Measurements from ENCODE around the gene SLC26A11. TPM values are rescaled to one million over a fixed set of nuclear protein-coding genes. Genes with fewer than 3 reads are reported as not detected.

Gene SLC26A11
- total RNA-seq, 1 donor from 2014 or later: 42.4 TPM

DNA sequence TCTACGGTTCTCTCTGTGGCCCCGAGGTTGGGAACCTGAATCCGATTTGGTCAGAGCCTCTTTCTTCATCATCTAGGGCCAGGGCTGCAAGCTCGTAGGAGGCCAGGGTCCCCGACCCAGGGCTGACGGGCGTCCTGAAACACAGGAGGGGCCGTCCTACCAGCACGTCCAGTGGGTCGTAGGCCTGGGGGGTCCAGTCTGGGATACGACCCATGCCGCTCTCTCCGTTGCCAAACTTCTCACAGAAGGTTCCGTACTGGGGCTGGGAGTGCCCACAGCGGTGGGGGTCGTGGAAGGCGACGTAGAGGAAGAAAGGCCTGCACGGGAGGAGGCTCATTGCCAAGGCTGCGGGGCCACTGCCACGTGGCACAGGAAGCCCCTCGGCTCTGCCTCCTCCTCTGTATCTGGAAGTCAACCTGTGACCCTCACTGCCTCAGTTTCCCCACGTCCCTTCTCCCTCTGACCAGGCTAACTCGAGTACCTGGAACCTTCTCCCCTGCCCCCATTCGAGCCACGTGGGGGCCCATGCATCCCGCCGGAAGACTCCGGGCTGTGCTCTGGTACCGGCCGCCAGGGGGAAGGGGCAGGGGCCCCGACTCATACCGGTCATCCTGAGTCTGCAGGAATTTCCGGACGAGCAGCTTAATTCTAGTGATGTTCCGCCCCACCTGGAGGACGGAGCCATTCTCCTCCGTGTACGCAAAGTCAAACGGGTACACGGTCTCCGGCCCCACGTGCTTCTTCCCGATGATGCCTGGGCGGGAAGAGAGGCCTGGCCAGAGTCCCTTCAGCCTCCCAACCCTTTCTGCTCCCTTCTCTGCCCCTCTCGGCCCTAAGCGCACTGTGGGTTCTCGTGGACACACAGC, 6.0 kb upstream of the SLC26A11 start:
- Histone ChIP-seq H3K4me1 (peaks cover 19% of the 10 kb centered on the region), H3K27ac (no peak overlapping the region), H3K4me3 (no peak overlapping the region), H3K27me3 (ENCODE audit: low read depth) (no peaks in the 10 kb centered on the region), H3K9me3 (no peaks in the 10 kb centered on the region), H3K36me3 (peaks cover 78% of the 10 kb centered on the region)
- ATAC-seq (no peak), DNase-seq (no peak)
- intact Hi-C loops (cut with DNase I): no loop called here
- no peak for TF ChIP-seq CTCF (IDR thresholded peaks at IDR 0.05)

- intact Hi-C loops (cut with DNase I): no loop called here
- TF ChIP-seq CTCF (IDR thresholded peaks at IDR 0.05): no peak
- Histone ChIP-seq H3K4me1 (peaks cover 22% of the 10 kb centered on the region), H3K36me3 (peaks cover 75% of the 10 kb centered on the region), H3K27me3 (ENCODE audit: low read depth) (no peaks in the 10 kb centered on the region), H3K4me3 (no peak overlapping the region), H3K27ac (no peak overlapping the region), H3K9me3 (no peaks in the 10 kb centered on the region)
- no peak for ATAC-seq
- DNase-seq: no peak
Observed at GRCh38 chr17:80214878-80215210, 5.4 kb upstream of the SLC26A11 start.

DNA sequence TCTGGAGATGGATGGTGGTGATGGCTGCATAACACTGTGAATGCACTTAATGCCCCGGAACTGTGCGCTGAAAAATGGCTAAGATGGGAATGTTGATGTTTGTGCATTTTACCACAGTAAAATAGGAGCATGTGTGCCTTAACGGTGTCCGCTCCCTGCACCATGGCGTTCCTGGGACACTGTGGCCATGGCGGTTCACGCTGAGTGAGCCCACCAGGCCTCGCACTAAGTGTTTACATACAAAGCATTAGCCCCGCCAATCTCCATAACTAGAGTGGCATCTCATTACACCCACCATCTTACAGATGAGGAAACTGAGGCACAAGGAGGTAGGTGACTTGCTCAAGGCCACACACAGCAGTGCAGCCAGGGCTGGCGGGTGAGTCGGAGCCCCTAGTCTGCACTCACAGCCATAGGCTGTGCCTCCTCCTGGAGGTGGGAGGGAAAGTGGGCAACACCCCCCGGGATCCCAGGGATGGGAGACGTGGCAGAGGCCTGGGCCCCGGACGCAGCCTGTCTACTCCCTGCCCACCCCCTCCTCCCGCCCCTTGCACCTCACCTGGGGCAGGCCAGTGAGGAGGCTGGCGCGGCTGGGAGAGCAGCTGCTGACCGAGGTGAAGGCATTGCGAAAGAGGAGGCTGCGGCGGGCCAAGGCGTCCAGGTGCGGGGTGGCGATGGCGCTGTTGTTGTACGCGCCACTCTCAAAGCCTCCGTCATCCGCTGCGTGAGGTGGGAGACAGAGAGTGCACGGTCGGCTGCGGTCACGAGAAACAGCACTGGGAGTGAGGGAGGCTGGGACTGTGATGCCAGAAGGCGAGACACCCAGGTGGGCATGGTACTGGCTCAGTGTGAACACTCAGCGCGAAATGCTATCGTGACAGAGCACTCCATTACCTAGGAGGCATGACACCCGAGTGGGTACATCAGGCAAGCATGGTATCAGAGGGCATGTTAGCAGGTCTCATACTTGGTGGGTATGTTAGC, 3.5 kb upstream of the SLC26A11 start:
- Histone ChIP-seq H3K9me3 (no peaks in the 10 kb centered on the region), H3K27me3 (ENCODE audit: low read depth) (no peaks in the 10 kb centered on the region), H3K27ac (no peak overlapping the region), H3K36me3 (peaks cover 55% of the 10 kb centered on the region), H3K4me1 (peaks cover 32% of the 10 kb centered on the region), H3K4me3 (no peak overlapping the region)
- ATAC-seq (no peak), DNase-seq (no peak)
- TF ChIP-seq CTCF (IDR thresholded peaks at IDR 0.05): no peak
- intact Hi-C loops (cut with DNase I): no loop called here

DNA sequence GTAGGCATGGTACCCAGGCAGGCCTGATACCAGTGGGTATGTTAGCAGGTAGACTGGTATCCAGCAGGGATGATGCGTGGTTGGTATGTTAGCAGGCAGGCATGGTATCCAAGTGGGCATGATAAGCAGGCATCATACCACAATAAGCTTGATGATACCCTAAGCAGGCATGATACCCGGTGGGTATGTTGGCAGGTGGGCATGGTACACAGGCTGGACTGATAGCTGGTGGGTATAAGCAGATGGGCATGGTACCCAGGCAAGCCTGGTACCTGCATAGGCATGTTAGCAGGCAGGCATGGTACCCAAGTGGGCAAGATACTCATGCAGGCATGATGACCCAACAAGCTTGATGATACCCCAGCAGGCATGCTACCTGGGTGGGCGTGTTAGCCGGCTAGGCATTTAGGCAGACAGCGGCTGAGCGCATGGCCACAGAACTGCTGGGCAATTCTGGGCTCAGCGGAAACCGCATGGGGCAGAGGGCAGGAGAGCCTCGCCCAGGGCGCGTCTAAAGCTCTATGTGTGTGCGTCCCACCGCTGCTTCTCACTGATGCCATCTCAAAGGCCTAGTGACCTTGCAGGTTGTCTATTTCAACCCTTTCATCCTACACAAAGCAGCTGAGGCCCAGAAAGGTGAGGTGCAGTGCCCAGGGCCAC, 2.4 kb upstream of the SLC26A11 start:
- intact Hi-C loops (cut with DNase I): no loop called here
- no peak for TF ChIP-seq CTCF (IDR thresholded peaks at IDR 0.05)
- Histone ChIP-seq H3K36me3 (peaks cover 45% of the 10 kb centered on the region), H3K9me3 (no peaks in the 10 kb centered on the region), H3K27me3 (ENCODE audit: low read depth) (no peaks in the 10 kb centered on the region), H3K4me3 (no peak overlapping the region), H3K4me1 (peaks cover 32% of the 10 kb centered on the region), H3K27ac (no peak overlapping the region)
- ATAC-seq (no peak), DNase-seq (no peak)

DNA sequence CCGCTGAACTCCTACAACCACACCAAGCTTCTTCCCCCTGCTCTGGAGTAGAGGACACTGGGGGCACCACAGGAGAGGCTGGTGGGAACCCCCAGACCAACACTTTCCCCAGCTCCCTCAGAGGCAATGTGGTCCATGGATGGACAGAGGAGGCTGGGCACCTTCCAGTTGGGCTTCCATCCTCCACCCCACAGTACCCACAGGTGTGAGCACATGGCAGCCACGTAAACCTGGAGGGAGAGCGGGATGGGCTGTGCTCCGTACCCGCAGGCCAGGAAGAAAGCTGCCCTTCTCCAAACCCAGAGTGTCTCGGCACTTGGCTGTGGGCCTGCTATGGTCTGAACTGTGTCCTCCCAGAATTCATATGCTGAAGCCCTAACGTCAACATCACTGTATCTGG, 1.8 kb upstream of the SLC26A11 start:
- Histone ChIP-seq H3K9me3 (no peaks in the 10 kb centered on the region), H3K27ac (no peak overlapping the region), H3K36me3 (peaks cover 39% of the 10 kb centered on the region), H3K4me1 (peaks cover 30% of the 10 kb centered on the region), H3K27me3 (ENCODE audit: low read depth) (no peaks in the 10 kb centered on the region), H3K4me3 (no peak overlapping the region)
- intact Hi-C loops (cut with DNase I): no loop called here
- ATAC-seq (no peak), DNase-seq (no peak)
- no peak for TF ChIP-seq CTCF (IDR thresholded peaks at IDR 0.05)
